DMS 273 treated with DMSO at 0.1 percent for 48 hours (cell line): ENCODE data around the gene CFAP46.
"Not testable (repeated sequence)": the region's sequence is repeated elsewhere in the genome, so short reads cannot be mapped to it uniquely, and the experiment has no call there.

Source experiments
- DNase-seq: peaks from one replicate; lab custom pipeline; 2025; lab: John Stamatoyannopoulos, UW

The CFAP46 gene

DNA sequence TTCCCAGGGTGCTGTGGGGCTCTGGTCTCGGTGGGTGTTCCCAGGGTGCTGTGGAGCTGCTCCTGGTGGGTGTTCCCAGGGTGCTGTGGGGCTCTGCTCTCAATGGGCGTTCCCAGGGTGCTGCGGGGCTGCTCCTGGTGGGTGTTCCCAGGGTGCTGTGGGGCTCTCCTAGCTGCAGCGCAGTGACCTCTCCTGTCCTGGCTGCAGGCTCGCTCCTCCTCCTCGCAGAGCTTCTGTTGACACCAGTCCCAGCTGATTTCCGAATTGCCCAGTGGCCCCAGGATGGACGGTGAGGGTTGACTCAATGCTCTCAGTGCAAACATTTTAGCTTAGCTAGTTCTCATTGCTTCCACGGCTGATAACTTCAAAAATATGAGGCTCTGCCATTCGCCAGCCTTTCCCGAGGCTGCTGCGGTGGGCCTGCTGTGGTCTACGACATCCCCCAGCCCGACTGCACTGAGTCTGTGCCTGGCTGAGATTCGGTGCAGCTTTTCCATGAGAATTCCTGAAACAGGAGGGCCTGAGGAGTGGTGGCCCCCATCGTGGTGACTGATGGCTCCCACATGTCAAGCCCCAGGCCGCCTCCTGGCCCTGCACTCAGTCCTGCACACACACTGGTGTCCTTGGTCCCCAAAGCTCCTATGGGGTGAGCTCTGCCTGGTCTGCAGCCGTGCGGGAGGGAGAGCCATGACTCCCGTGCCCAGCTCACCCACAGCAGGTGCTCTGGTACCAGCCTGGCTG, 98.1 kb downstream of the CFAP46 start:
- no peak for DNase-seq

GRCh38 chr10:132843276-132843675, 99.1 kb downstream of the CFAP46 start:
- not testable (repeated sequence) for DNase-seq

- DNase-seq: no peak
Observed at GRCh38 chr10:132842397-132842796, 100.0 kb downstream of the CFAP46 start.

DNA sequence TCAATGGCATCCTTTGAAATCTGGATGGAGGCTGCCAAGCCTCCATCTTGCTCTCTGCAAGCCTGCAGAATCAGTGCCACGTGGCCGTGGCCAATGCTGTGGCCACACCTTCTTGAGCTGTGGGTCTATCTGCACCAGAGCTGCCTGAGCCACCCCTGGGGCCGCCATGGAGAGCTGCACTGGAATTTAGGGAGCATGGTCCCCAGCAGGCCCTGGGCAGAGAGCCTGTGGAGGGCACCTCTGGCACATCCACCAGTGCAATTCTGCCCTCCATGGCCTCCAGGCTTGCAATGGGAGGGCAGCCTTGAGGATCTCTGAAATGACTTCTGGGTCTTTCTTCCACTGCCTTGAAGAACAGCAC, 100.8 kb downstream of the CFAP46 start:
- no peak for DNase-seq

GRCh38 chr10:132840698-132841614, 101.4 kb downstream of the CFAP46 start:
- DNase-seq: no peak

- DNase-seq: no peak
Observed at GRCh38 chr10:132839061-132839460, 103.3 kb downstream of the CFAP46 start.

- no peak for DNase-seq
Observed at GRCh38 chr10:132838346-132838970, 103.9 kb downstream of the CFAP46 start.

GRCh38 chr10:132837905-132838304, 104.5 kb downstream of the CFAP46 start:
- DNase-seq: no peak

DNA sequence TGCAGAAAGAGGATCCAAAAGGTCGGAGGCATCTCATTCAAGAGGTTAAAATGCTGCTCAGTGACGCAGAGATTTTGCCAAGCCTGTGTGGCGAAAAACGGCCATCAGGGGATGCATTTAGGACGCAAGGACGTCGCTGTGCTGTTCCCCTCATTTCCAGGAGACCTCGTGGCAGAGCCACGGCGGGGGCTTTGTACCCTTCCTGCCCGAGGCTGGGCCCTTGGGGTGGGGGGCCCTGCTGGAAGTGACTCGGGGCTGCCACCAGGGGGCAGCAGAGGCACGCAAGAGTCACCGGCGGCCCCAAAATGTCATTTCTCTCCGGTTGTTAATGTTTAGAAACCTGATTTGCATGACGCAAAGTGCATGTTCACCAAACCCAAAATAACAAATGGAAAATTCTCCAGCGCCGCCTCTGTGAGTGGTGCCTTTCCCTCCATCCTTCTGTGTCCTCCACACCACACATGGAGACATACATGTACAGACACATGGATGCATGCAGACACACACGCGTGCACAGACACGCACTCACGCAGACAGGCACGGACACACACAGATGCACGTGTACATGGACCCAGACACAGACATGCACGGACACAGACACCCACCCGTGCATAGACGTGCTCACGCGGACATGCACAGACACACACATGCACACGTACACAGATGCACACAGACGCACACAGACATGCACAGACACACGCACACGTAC, 105.4 kb downstream of the CFAP46 start:
- DNase-seq: no peak

DNA sequence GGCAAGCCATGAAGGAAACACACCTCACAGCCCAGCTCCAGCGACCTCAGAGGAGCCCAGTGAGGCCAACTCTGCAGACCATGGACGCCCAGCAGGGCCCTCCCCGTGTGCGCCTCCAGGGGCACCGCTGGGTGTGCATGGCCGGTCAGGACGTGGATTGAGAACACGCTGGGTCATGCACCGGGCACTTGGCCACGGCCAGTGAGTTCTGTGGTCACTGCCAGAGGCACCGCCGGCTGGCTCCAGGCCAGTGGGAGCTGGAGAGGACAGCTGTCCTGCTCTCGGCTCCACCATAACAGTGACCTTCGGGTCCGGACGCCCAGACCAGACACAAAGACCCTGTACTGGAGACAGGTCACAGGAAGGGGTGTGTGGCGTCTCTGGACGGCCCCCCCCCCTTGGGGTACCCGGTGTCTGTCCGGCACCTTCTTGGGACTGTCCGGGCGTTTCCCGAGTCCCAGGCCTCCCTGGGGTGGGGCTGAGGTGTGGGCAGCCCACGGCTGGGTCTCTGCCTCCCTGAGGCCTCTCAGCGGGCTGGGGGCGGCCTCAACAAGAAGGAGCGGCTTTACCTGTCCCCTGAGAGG, 106.0 kb downstream of the CFAP46 start:
- DNase-seq: no peak

GRCh38 chr10:132835848-132836233, 106.5 kb downstream of the CFAP46 start:
- no peak for DNase-seq

DNA sequence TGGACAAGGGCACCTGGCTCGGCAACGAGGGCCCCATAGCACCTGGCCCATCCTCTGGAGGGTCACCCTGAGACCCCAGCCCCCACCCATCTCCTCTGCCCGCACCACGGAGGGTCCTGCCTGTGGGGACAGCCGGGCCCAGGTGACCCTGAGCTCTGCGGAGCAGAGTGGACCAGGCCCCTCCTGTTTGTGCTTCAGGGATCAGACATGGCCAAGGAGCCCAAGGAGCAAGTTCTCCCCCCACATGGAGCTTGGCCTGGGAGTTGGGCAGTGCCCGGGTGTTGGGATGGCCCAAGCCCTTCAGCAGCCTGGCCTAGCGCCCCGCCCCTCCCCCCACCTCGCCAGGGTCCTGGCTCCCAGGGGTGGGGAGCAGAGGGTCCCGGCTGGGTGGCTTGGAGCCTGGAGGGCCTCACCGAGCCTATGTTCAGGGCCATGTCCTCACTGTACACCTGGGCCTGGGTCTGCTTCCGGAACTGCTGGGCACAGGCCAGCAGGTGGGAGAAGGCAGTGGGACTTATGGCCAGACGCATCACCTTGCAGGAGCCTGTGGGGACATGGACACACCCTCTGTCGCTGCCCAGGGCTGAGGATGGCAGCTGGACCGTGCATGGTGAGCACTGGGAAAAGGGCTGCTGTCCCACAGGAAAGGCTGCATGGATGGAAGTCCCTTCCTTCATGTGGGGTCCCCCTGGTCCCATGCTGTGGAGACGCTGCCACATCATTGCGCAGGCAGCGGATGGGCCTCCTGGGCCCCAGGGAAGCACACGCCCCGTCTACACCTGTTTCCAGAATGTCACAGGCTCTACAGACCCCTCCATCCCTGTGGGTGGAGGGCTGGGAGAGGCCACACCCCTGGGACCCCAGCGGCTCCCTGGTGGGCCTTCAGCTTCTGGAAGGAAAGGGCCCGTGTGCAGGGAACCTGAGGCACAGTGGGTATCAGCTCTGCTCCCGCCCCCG, 107.2 kb downstream of the CFAP46 start:
- DNase-seq: no peak

DNA sequence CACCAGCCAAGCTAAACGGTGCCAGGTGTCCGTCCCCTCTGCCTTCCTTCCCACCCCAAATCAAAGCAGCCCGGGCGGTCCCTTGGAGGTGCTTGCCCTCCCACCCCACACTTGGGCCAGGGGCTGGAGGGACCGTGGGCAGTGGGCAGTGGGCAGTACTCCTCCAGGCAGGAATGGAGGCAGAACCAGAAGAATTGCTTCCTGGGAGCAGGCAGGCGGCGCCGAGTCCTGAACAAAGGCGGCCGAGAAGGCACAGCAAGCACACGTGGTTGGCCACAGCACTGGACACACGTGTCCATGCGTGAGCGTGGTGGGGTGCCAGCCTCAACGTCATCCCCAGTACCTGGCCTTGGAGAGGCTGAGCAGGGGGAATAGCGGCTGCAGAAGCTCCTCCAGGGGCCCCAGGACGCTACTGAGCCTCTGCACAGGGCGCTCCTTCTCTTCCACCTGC, 108.0 kb downstream of the CFAP46 start:
- DNase-seq: no peak

GRCh38 chr10:132833421-132834111, 108.8 kb downstream of the CFAP46 start:
- no peak for DNase-seq

- DNase-seq: no peak
Observed at GRCh38 chr10:132832186-132832969, 110.0 kb downstream of the CFAP46 start.

- no peak for DNase-seq
Observed at GRCh38 chr10:132829403-132829802, 113.0 kb downstream of the CFAP46 start.

DNA sequence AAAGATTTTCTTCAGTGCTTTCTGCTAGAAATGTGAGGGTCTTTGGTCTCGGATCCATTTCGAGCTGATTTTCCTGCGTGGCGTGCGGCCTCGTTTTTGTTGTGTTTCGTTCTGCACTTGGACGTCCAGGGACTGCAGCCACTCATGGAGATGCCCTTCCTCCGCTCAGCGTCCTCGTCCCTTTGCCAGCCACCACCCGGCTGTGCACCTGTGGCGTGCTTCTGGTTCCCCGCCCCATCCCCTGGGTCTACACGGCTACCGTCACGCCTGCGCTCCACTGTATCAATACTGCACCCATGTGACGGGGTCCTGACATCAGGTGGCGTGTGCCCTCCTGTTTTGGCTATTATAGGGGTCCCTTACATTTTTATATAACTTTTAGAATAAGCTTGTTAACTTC, 113.7 kb downstream of the CFAP46 start:
- no peak for DNase-seq

GRCh38 chr10:132827861-132828539, 114.4 kb downstream of the CFAP46 start:
- no peak for DNase-seq

GRCh38 chr10:132827423-132827789, 115.0 kb downstream of the CFAP46 start:
- DNase-seq: no peak
